ENCODE results near the gene ACTA2. TPM values are rescaled to one million over a fixed set of nuclear protein-coding genes. Genes with fewer than 3 reads are reported as not detected.

The ACTA2 gene
- total and polyA plus RNA-seq, 4 donors, result 13.2 to 182 (median 73.6) TPM

DNA sequence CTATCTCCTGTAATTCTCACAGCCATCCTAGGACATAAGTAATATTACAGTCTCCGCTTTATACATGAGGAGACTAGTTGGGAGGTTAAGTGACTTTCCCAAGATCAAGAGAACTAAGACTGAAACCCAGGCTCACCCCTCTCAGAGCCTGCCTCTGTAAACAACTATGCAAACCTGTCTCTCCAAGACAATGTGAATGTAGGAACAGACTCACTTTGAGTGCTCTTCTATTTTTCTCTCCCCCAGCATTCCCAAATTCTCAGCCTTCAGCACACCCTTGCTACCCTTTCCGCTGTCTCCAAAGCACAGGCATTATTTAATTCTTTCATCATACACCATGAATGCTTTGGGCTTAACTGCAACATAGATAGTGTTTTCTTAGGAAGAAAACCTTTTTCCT lies 13.6 kb downstream of the ACTA2 start:
- Histone ChIP-seq H3K4me1 (ENCODE audit: control insufficient read depth in 4 of 4, insufficient read depth in 4 of 4, low read length in 3 of 4) (peaks cover 3 to 10% (median 7%) of the 10 kb centered on the region in 4 donors), H3K4me3 (ENCODE audit: low read depth in 1 of 3, low read length in 3 of 3) (no peak overlapping the region), H3K27ac (ENCODE audit: low read depth in 1 of 2, low read length in 2 of 2) (no peak overlapping the region), H3K9me3 (ENCODE audit: control insufficient read depth in 4 of 4, low read length in 3 of 4) (no peaks in the 10 kb centered on the region), H3K27me3 (ENCODE audit: control insufficient read depth in 4 of 4, insufficient read depth in 4 of 4, low read length in 3 of 4) (no peaks in the 10 kb centered on the region), H3K36me3 (ENCODE audit: control insufficient read depth in 4 of 4, insufficient read depth in 3 of 4, low read depth in 1 of 4, low read length in 3 of 4) (peaks cover 0 to 4% (median 0%) of the 10 kb centered on the region in 4 donors), H3K9ac (ENCODE audit: low read depth in 1 of 2, low read length in 2 of 2) (no peak overlapping the region)
- WGBS, result 98% methylated on average over 2 of the region's 2 CpGs
- no peak for DNase-seq (ENCODE audit: low spot score)
- TF ChIP-seq FOXA1 (IDR thresholded peaks at IDR 0.05), result no peak
- TF ChIP-seq GABPA (IDR thresholded peaks at IDR 0.05 in 1 of 2, conservative IDR thresholded peaks at IDR 0.05 in 1 of 2), result no peak
- TF ChIP-seq, protein P1, sequence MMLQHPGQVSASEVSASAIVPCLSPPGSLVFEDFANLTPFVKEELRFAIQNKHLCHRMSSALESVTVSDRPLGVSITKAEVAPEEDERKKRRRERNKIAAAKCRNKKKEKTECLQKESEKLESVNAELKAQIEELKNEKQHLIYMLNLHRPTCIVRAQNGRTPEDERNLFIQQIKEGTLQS (IDR thresholded peaks at IDR 0.05), result no peak
- TF ChIP-seq EGR1 (IDR thresholded peaks at IDR 0.05; ENCODE audit: low read depth in 2 of 2), result no peak
- TF ChIP-seq NR2F2 (IDR thresholded peaks at IDR 0.05), result no peak
- TF ChIP-seq HNF4A (conservative IDR thresholded peaks at IDR 0.05), result no peak
- TF ChIP-seq RXRA (IDR thresholded peaks at IDR 0.05), result no peak
- TF ChIP-seq HNF4G (IDR thresholded peaks at IDR 0.05), result no peak
- TF ChIP-seq JUND (IDR thresholded peaks at IDR 0.05), result no peak
- no peak for TF ChIP-seq FOXA2 (IDR thresholded peaks at IDR 0.05)
- TF ChIP-seq, protein P2, sequence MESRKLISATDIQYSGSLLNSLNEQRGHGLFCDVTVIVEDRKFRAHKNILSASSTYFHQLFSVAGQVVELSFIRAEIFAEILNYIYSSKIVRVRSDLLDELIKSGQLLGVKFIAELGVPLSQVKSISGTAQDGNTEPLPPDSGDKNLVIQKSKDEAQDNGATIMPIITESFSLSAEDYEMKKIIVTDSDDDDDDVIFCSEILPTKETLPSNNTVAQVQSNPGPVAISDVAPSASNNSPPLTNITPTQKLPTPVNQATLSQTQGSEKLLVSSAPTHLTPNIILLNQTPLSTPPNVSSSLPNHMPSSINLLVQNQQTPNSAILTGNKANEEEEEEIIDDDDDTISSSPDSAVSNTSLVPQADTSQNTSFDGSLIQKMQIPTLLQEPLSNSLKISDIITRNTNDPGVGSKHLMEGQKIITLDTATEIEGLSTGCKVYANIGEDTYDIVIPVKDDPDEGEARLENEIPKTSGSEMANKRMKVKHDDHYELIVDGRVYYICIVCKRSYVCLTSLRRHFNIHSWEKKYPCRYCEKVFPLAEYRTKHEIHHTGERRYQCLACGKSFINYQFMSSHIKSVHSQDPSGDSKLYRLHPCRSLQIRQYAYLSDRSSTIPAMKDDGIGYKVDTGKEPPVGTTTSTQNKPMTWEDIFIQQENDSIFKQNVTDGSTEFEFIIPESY (IDR thresholded peaks at IDR 0.05), result no peak
- TF ChIP-seq, protein P3, sequence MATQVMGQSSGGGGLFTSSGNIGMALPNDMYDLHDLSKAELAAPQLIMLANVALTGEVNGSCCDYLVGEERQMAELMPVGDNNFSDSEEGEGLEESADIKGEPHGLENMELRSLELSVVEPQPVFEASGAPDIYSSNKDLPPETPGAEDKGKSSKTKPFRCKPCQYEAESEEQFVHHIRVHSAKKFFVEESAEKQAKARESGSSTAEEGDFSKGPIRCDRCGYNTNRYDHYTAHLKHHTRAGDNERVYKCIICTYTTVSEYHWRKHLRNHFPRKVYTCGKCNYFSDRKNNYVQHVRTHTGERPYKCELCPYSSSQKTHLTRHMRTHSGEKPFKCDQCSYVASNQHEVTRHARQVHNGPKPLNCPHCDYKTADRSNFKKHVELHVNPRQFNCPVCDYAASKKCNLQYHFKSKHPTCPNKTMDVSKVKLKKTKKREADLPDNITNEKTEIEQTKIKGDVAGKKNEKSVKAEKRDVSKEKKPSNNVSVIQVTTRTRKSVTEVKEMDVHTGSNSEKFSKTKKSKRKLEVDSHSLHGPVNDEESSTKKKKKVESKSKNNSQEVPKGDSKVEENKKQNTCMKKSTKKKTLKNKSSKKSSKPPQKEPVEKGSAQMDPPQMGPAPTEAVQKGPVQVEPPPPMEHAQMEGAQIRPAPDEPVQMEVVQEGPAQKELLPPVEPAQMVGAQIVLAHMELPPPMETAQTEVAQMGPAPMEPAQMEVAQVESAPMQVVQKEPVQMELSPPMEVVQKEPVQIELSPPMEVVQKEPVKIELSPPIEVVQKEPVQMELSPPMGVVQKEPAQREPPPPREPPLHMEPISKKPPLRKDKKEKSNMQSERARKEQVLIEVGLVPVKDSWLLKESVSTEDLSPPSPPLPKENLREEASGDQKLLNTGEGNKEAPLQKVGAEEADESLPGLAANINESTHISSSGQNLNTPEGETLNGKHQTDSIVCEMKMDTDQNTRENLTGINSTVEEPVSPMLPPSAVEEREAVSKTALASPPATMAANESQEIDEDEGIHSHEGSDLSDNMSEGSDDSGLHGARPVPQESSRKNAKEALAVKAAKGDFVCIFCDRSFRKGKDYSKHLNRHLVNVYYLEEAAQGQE (IDR thresholded peaks at IDR 0.05), result no peak
- TF ChIP-seq, protein P4, sequence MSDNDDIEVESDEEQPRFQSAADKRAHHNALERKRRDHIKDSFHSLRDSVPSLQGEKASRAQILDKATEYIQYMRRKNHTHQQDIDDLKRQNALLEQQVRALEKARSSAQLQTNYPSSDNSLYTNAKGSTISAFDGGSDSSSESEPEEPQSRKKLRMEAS (IDR thresholded peaks at IDR 0.05), result no peak
- no peak for TF ChIP-seq TAF1 (conservative IDR thresholded peaks at IDR 0.05)
- TF ChIP-seq YY1 (IDR thresholded peaks at IDR 0.05), result no peak
- no peak for TF ChIP-seq SP1 (IDR thresholded peaks at IDR 0.05)
- TF ChIP-seq RAD21 (IDR thresholded peaks at IDR 0.05), result no peak
- TF ChIP-seq, protein P5, sequence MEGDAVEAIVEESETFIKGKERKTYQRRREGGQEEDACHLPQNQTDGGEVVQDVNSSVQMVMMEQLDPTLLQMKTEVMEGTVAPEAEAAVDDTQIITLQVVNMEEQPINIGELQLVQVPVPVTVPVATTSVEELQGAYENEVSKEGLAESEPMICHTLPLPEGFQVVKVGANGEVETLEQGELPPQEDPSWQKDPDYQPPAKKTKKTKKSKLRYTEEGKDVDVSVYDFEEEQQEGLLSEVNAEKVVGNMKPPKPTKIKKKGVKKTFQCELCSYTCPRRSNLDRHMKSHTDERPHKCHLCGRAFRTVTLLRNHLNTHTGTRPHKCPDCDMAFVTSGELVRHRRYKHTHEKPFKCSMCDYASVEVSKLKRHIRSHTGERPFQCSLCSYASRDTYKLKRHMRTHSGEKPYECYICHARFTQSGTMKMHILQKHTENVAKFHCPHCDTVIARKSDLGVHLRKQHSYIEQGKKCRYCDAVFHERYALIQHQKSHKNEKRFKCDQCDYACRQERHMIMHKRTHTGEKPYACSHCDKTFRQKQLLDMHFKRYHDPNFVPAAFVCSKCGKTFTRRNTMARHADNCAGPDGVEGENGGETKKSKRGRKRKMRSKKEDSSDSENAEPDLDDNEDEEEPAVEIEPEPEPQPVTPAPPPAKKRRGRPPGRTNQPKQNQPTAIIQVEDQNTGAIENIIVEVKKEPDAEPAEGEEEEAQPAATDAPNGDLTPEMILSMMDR (IDR thresholded peaks at IDR 0.05; ENCODE audit: low read depth, low read length, missing input control), result no peak
